ENCODE data around the gene LHFPL4.

The LHFPL4 gene

DNA sequence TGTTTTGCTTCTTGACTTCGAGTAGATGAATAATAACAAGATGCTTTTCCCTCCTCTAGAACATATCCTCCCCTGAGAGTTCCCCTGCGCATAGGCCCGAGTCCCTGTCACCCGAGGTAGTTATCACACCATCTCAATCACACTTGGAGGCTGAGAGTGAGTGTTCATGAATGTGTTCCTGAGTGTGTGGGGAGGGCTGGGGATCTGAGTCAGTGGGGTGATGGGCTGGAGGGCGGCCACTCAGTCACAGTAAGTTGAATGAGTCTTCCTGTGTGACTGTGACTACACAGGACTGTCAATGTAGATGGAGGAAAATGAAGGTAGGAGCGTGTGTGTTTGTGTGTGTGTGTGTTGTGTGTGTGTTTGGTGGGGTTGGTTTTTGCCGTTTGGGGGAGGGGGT lies 85.2 kb downstream of the LHFPL4 start:
- DNase-seq = no peak

DNA sequence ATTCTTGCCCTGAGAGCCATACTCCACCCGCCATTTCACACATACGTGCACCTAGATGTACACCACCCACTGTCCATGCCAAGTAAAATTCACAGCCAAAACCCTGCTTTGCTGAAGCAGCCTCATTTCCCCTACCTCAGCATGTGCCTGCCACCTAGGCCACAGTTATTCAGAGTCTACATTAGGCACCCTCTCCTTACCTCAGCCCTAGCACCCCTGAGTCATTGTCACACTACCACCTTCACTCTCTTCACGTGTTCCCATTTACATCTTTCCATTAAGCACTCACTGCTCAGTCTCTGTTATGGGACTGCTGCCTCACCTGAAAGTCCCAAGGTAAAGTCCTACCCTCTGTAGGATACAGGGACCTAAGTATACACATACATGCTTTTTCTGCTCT lies 86.2 kb downstream of the LHFPL4 start:
- no peak for DNase-seq

DNA sequence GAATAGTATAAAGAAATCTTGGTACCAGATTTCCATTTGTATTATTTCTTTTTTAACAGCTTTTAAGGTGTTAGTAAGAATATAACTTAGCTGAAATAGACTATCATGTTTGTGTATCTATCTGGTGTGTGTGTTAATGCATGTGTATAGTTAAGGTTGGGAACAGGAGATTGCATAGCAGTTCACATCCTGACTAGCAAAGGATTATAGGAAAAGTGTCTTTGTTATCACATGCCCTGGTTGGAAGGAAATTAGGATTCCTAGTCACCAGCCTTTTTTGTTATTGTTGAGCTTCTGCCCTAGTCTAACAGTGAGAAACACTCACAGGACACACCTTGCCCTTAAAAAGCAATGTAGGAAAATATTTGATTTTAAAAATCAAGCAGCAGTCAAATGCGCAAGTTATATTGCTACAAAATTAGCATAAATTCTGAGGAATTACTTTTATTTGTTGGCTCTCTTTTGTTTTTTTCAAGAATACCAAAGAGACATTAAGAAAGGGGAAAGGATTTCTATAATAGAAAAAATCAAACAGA lies 98.0 kb downstream of the LHFPL4 start:
- no peak for DNase-seq

DNA sequence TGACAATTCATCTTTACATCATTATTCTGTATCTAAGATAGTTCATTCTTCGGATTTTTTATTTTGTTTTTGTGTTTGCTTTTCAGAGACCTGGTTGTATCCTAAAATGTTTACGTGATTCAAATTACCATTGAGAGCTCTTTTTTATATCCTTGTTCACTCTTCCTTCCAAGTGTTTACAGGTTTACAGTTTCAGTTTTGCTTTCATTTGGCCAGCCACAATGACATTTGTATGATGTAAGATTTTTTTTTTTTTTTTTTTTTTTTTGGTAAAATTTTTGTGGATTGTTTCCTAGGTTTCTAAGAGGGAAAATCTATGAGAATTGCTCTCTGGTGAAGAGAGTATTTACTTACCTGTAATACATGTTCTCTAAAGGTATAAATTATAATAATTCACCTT lies 101.2 kb downstream of the LHFPL4 start:
- DNase-seq = no peak

DNA sequence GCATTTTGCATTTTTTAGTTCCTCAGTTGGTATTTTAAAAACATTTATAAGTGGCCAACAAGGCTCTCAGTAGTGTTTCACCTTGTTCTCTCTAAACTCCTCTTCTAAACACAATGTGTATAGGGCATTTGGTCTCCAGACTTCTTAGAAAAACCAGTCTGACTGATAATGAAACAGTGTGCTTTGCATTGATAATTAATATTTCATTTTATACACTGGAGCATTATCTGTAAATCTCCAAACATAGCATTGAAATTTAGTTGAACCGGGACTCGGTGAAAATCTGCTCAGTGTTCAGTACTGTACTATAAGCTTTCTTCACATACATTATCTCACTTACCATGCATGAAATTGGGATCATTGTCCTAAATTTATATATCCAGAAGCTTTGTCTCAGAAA lies 102.6 kb downstream of the LHFPL4 start:
- DNase-seq = no peak

DNA sequence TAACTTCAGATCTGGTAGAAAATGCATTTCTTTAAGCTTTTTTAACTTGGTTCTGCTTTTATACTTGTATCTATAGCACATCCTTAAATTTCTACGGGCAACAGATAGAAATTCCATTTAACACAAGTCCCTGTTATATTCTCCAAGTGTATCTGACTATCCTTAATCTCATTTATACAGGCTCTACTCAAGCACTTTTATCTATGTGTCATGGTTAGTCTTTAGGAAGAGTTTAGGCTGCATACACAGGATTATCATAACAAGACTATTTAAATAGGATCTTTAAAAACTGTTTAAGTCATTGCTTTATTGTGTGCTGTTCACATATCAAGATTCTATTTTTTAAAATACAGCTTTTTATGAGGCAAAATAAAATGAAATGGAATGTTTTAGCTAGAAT lies 103.5 kb downstream of the LHFPL4 start:
- DNase-seq = no peak

DNA sequence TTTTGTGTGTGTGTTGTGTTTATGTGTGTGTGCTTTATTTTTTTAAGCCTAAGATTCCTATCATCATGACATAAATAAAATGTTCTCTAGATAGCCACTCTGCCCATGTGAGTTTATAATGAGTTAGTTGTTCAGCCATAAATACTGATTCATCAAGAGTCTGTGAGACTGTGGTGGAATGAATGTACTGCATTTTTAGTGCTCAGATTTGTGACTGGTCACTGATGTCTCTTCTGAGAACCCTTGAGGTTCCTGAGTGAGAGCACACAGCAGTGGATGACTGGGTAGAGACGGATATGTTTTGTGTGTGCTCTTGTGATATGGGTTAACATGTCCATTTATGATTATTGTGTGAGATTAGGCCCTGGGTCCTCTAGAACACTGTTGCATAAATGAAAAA lies 105.0 kb downstream of the LHFPL4 start:
- DNase-seq = no peak

Measured in T-helper 9 cell (primary cell).